ENCODE data around the gene FYB1.

DNA sequence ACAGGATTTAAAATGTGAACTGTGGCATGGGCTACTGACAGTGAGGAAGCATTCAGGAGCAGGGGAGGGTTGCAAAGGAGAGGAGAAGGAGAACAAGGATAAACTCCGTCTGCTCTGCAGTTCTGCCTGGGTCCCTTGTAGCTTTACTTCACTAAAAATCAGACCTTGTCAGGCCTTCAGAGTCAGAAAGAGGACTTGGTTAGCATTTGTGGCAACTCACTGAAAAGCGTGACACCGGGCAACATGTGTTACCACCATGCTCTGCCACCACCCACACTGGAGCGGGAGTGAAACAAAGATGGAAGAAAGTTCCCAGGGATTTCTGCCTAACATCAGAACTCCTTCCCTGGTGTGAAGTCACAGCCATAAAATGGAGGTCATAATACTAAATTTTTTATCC, 19.3 kb downstream of the FYB1 start:
- TF ChIP-seq, protein P1, sequence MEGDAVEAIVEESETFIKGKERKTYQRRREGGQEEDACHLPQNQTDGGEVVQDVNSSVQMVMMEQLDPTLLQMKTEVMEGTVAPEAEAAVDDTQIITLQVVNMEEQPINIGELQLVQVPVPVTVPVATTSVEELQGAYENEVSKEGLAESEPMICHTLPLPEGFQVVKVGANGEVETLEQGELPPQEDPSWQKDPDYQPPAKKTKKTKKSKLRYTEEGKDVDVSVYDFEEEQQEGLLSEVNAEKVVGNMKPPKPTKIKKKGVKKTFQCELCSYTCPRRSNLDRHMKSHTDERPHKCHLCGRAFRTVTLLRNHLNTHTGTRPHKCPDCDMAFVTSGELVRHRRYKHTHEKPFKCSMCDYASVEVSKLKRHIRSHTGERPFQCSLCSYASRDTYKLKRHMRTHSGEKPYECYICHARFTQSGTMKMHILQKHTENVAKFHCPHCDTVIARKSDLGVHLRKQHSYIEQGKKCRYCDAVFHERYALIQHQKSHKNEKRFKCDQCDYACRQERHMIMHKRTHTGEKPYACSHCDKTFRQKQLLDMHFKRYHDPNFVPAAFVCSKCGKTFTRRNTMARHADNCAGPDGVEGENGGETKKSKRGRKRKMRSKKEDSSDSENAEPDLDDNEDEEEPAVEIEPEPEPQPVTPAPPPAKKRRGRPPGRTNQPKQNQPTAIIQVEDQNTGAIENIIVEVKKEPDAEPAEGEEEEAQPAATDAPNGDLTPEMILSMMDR (IDR thresholded peaks at IDR 0.05; ENCODE audit: control extremely low read depth in 1 of 3, insufficient read depth in 1 of 3, low read depth in 1 of 3, low read length in 3 of 3), result no peak
- TF ChIP-seq POLR2AphosphoS5 (IDR thresholded peaks at IDR 0.05; ENCODE audit: low read depth, low read length), result no peak
- no peak for TF ChIP-seq BRCA1 (IDR thresholded peaks at IDR 0.05; ENCODE audit: low read depth, low read length)
- no peak for TF ChIP-seq NRF1 (IDR thresholded peaks at IDR 0.05; ENCODE audit: low read depth, low read length)
- no peak for TF ChIP-seq EZH2 (IDR thresholded peaks at IDR 0.05; ENCODE audit: low read depth, low read length, severe bottlenecking)

Data from H1 (cell line).